Ovary (tissue), 9 donors: ENCODE data around the gene QARS1. TPM values are rescaled to one million over a fixed set of nuclear protein-coding genes. Genes with fewer than 3 reads are reported as not detected.

ENCODE experiments used
- DNase-seq, 5 donors: peaks; one replicate each; pipeline ENCODE4 v3.0.0-alpha.2; 2019 to 2020
- H3K27ac ChIP-seq, 2 donors: fragments of 200-600 bp; one replicate each; pipeline versions ENCODE4 v1.5.1 to v1.8.0; 2019 to 2022
- H3K27me3 ChIP-seq: fragments of 200-600 bp; one replicate; pipeline ENCODE4 v1.8.0; 2022
- H3K36me3 ChIP-seq: fragments of 200-600 bp; sonication (generic); one replicate; pipeline ENCODE4 v1.5.1; 2019
- H3K4me1 ChIP-seq: one replicate; pipeline ENCODE4 v1.8.1; 2013; ENCODE audit warnings: mild to moderate bottlenecking, moderate library complexity; ENCODE audit not compliant: insufficient read depth
- H3K4me3 ChIP-seq: fragments of 200-600 bp; sonication (generic); one replicate; pipeline ENCODE4 v1.5.1; 2017
- H3K9me3 ChIP-seq, 2 donors: fragments of 200-600 bp in 1 of 2; sonication (generic) in 1 of 2; one replicate each; pipeline versions ENCODE4 v1.5.1 to v1.8.1; 2013 to 2019; ENCODE audit warnings: mild to moderate bottlenecking in 1 of 2, moderate library complexity in 1 of 2
- CTCF ChIP-seq, 3 donors: fragments of 450-650 bp in 2 of 3; fragments of 200-600 bp in 1 of 3; IDR thresholded peaks; one replicate each; pipeline versions ENCODE4 v1.5.1 to v1.8.0; 2016 to 2022; ENCODE audit warnings: antibody characterized with exemption in 3 of 3, mild to moderate bottlenecking in 1 of 3
- EP300 ChIP-seq: sonication (generic); formaldehyde crosslinking; IDR thresholded peaks from one replicate; pipeline ENCODE4 v1.6.1; 2017; ENCODE audit warnings: antibody characterized with exemption
- POLR2A ChIP-seq: fragments of 450-650 bp; IDR thresholded peaks from one replicate; pipeline ENCODE4 v1.6.1; 2017; ENCODE audit warnings: antibody characterized with exemption, mild to moderate bottlenecking, moderate library complexity
- WGBS, 3 donors: extraction: QIAGEN DNeasy Blood & Tissue Kit in 1 of 3; methylation state at CpG; one replicate each; pipeline versions ENCODE4 v1.1.5 to v1.1.7; 2013 to 2017; 5-methylcytosine and 5-hydroxymethylcytosine counted together
- intact Hi-C, 4 donors: fragments of 100-400 bp; cut with DNase I; formaldehyde crosslinking; loops; one replicate each; pipeline versions ENCODE4 v1.11.0 to v1.15.1; 2022 to 2023
- polyA plus RNA-seq, 2 donors: library from polyadenylated mRNA; stranded (reverse); fragments of 200-250 nt in 1 of 2; fragments of 350-450 nt in 1 of 2; fragmentation: Illumina TruSeq in 1 of 2; extraction: RNeasy Lipid Tissue Mini Kit (QIAGEN cat#74804) in 1 of 2; gene quantifications; one replicate each; pipeline ENCODE4 v1.2.3, GENCODE V29; 2013 to 2014
- total RNA-seq, 7 donors: library from RNA; depleted of rRNA in 2 of 7; stranded (reverse); fragments of >200 nt in 2 of 7; fragmentation: NEBNext Ultra II Directional in 3 of 7; extraction: Animal tissue kit (Norgen Biotek cat#: 25700) in 3 of 7; gene quantifications; one replicate each; pipeline versions ENCODE4 v1.1.0 to v1.2.4, GENCODE V29; 2016 to 2023
- donor health status: DM: no; HTN: no; CAD: no; lungs with moderate emphysema.
- donor health status: DM: no; HTN: no; CAD: no.
- donor health status: Bipolar disorder and iron deficiency.
- donor health status: DM: yes; HTN: yes; CAD: no.
- donor health status: DM: no; HTN: no; CAD: no.
- donor health status: DM: yes; HTN: yes; CAD: no.

Gene QARS1
- total and polyA plus RNA-seq, 9 donors = 165 to 293 (median 204) TPM

GRCh38 chr3:49140080-49140479 lies 35.5 kb upstream of the QARS1 start:
- DNase-seq = no peak
- 54 to 56% (median 56%) methylated on average over 3 of the region's 3 CpGs for WGBS, 3 donors
- Histone ChIP-seq H3K9me3 (no peaks in the 10 kb centered on the region), H3K4me3 (no peak overlapping the region), H3K36me3 (no peaks in the 10 kb centered on the region), H3K4me1 (no peaks in the 10 kb centered on the region), H3K27ac (no peak overlapping the region), H3K27me3 (no peaks in the 10 kb centered on the region)
- intact Hi-C loops = no loop called here
- no peak for TF ChIP-seq CTCF (IDR thresholded peaks at IDR 0.05)
- TF ChIP-seq EP300 = no peak
- no peak for TF ChIP-seq POLR2A

- WGBS, 3 donors = 80 to 85% (median 84%) methylated on average over 4 of the region's 4 CpGs
- Histone ChIP-seq H3K4me3 (no peak overlapping the region), H3K4me1 (peaks cover 4% of the 10 kb centered on the region), H3K27me3 (no peaks in the 10 kb centered on the region), H3K9me3 (no peaks in the 10 kb centered on the region), H3K36me3 (no peaks in the 10 kb centered on the region), H3K27ac (no peak overlapping the region)
- intact Hi-C loops = no loop called here
- TF ChIP-seq CTCF (IDR thresholded peaks at IDR 0.05) (no peak), EP300 (no peak), POLR2A (no peak)
- DNase-seq = no peak
Observed at GRCh38 chr3:49135499-49135898, 30.9 kb upstream of the QARS1 start.

GRCh38 chr3:49134471-49135265 lies 30.1 kb upstream of the QARS1 start:
- no peak overlapping the region for H3K4me3 ChIP-seq
- 33 to 55% (median 43%) methylated on average over 2 to 3 of the region's 3 CpGs for WGBS, 3 donors
- intact Hi-C loops = no loop called here

GRCh38 chr3:49133226-49133951 lies 28.8 kb upstream of the QARS1 start:
- no peaks in the 10 kb centered on the region for H3K36me3 ChIP-seq
- H3K4me3 ChIP-seq = peak overlapping the region; percentile 79
- 0 to 1% (median 0%) methylated on average over 29 to 30 of the region's 30 CpGs for WGBS, 3 donors
- peak overlapping the region; percentile 26 to 81 for H3K27ac ChIP-seq
- peaks cover 4% of the 10 kb centered on the region for H3K4me1 ChIP-seq
- H3K27me3 ChIP-seq = no peaks in the 10 kb centered on the region
- intact Hi-C loops = no loop called here
- TF ChIP-seq POLR2A (peak; percentile 24), EP300 (no peak)
- no peaks in the 10 kb centered on the region for H3K9me3 ChIP-seq
- DNase-seq = peak; percentile 83 to 90 (median 86)

More at GRCh38 chr3:49134471-49135265, 30.1 kb upstream of the QARS1 start:
- Histone ChIP-seq H3K4me1 (peaks cover 4% of the 10 kb centered on the region), H3K36me3 (no peaks in the 10 kb centered on the region), H3K9me3 (no peaks in the 10 kb centered on the region), H3K27me3 (no peaks in the 10 kb centered on the region), H3K27ac (no peak overlapping the region)
- TF ChIP-seq EP300 (no peak), POLR2A (no peak), CTCF (IDR thresholded peaks at IDR 0.05) (no peak)
- DNase-seq = no peak
